Left lung (tissue), 10 donors: ENCODE results near the gene LGALS3BP. TPM values are rescaled to one million over a fixed set of nuclear protein-coding genes. Genes with fewer than 3 reads are reported as not detected.
A peak's percentile ranks its signal among the peaks of the same experiment; 100 is the strongest.

Experiments used
- ATAC-seq: fragments of 200-7000 bp; cut with Tn5 transposase; one replicate; pipeline ENCODE4 v1.9.1; 2020; ENCODE audit warnings: moderate library complexity
- DNase-seq, 4 donors: peaks; one replicate each; pipeline ENCODE4 v3.0.0-alpha.2; 2013 to 2020
- H3K27ac ChIP-seq, 2 donors: fragments of 200-600 bp; sonication (generic) in 1 of 2; one replicate each; pipeline versions ENCODE4 v1.5.0 to v1.8.0; 2020 to 2021
- H3K27me3 ChIP-seq, 2 donors: fragments of 200-600 bp; sonication (generic) in 1 of 2; one replicate each; pipeline versions ENCODE4 v1.5.0 to v1.8.0; 2020 to 2021
- H3K36me3 ChIP-seq, 2 donors: fragments of 200-600 bp; sonication (generic) in 1 of 2; one replicate each; pipeline versions ENCODE4 v1.5.0 to v1.8.0; 2020 to 2021
- H3K4me1 ChIP-seq, 2 donors: fragments of 200-600 bp; one replicate each; pipeline ENCODE4 v1.8.0; 2021
- H3K4me3 ChIP-seq, 2 donors: fragments of 200-600 bp; sonication (generic) in 1 of 2; one replicate each; pipeline versions ENCODE4 v1.5.0 to v1.8.0; 2020 to 2021; ENCODE audit warnings: mild to moderate bottlenecking in 1 of 2
- H3K9me3 ChIP-seq, 2 donors: fragments of 200-600 bp; sonication (generic) in 1 of 2; one replicate each; pipeline versions ENCODE4 v1.5.0 to v1.8.0; 2020 to 2021
- CTCF ChIP-seq, 2 donors: fragments of 200-600 bp; sonication (generic) in 1 of 2; IDR thresholded peaks; one replicate each; pipeline versions ENCODE4 v1.5.0 to v1.8.0; 2021; ENCODE audit warnings: antibody characterized with exemption in 2 of 2
- intact Hi-C, 2 donors: fragments of 100-400 bp; cut with DNase I; formaldehyde crosslinking; loops; one replicate each; pipeline versions ENCODE4 v1.11.2 to v1.14.2; 2022
- polyA plus RNA-seq, 6 donors: library from polyadenylated mRNA; unstranded; fragments of 120-200 nt; gene quantifications; one replicate each; pipeline ENCODE4 v1.2.1, GENCODE V29; 2013; ENCODE audit not compliant: insufficient read length in 6 of 6
- total RNA-seq, 2 donors: library from RNA; stranded (reverse); fragmentation: NEBNext Ultra II Directional; extraction: Animal tissue kit (Norgen Biotek cat#: 25700); gene quantifications; one replicate each; pipeline ENCODE4 v1.2.1, GENCODE V29; 2021
- donor health status: DM: no; HTN: yes; CAD: no.
- donor health status: DM: no; HTN: no; CAD: no.

Gene LGALS3BP
- total and polyA plus RNA-seq, 8 donors: 155 to 688 (median 183) TPM

DNA sequence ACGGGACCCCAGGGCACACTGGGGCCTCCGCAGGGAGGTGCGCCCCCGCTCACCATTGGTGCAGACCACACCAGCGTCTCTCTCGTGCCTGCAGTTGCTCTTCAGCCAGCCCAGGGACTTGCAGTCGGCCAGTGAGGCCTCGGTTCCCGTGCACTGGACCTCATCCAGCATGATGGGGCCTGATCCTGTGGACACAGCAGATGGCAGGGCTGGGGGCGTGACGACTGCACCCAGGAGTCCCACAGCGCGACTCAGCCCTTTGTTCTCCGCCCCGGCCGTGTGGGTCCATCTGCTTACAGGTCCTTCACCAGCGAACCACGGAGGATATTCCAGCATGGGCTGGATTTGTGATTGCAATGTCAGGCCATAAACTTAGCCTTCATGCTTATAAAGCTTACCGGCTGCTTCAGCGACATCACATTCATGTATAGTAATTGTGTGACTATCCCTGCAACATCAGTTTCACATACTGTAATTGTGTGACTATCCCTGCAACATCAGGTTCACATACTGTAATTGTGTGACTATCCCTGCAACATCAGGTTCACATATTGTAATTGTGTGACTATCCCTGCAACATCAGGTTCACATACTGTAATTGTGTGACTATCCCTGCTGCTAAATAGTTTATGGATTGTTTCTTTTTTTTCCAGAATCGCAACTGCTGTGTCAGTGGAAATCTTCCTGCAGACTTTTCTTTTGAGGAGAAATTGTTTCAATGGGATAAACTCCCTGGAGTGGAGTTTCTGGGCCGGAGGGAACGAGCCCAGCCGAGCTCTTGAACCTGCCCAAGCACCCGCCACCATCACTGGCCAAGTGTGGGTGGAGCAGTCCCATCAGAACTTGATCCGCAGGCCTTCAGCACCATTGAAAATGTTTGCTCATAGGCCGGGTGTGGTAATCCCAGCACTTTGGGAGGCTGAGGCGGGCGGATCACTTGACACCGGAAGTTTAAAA, 4.8 kb downstream of the LGALS3BP start:
- intact Hi-C loops: loop anchor here in 1 of 2 donors (5.0 kb wide), 1 partner anchor 108 kb away; no protein-coding TSS in a partner anchor
- ATAC-seq: peak; percentile 70
- Histone ChIP-seq H3K27me3 (no peaks in the 10 kb centered on the region), H3K9me3 (no peaks in the 10 kb centered on the region), H3K4me1 (peaks cover 17 to 49% of the 10 kb centered on the region in 2 donors), H3K36me3 (peaks cover 0 to 20% of the 10 kb centered on the region in 2 donors), H3K27ac (peak overlapping the region; percentile 37 to 70), H3K4me3 (no peak overlapping the region)
- TF ChIP-seq CTCF (IDR thresholded peaks at IDR 0.05): no peak
- DNase-seq: peak in 2 of 4 donors; percentile 82

DNA sequence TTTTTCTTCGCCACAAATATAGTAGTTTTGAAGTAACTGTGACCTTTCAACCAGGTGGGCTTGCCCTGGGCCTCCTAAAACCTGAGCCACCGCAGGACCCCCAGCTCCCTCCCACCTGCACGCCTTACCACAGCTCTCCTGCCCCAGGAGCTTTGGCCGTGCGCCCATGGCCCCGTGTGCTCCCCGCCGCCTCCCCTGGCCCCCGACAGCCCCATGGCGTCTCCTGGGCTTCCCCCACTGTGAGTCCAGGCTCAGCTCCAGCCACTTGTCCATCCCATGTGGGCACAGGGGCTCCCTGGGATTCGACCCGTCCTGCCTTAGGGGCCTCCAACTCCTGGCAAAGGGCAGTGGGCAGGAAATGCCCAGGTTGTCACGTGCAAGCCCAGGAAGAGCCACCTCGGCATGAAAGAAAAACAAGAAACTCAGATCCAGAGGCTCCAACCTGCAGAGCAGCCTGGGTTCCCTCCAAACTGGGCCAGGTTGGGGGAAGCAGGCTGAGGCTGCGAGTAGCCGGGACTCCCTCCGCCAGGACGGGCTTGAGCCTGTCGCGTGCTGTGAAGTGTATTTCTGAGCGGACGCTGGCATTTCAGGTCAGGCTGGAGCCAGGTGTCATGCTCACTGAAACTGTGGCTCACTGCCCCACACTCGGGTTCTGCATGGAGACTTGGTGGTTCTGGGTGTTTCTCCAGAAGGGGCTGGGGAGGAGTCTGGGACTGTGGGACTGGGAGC, 5.8 kb downstream of the LGALS3BP start:
- H3K27ac ChIP-seq: no peak overlapping the region
- DNase-seq (no peak), ATAC-seq (no peak)

DNA sequence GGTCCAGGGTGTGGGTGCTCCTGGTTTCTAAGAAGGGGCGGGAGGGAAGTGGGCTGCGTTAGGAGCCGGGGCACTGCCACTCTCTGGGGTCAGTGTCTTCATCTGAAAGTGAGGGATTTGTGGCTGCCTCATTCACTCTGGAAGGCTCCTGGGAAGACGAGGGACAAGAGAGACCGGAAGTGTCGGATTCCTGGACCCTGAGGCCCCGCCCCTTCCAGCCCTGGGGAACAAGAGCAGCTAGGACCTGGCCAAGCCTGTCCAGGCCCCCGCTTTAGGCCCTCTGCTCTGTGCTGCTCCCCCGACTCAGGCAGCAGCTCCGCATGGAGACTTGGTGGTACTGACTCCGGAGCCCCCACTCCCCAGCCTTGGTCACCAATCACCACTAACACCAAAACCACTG, 6.5 kb downstream of the LGALS3BP start:
- intact Hi-C loops: loop anchor here in 1 of 2 donors (5.0 kb wide), 1 partner anchor 106 kb away; no protein-coding TSS in a partner anchor
- Histone ChIP-seq H3K36me3 (peaks cover 0 to 36% of the 10 kb centered on the region in 2 donors), H3K4me1 (peaks cover 6 to 42% of the 10 kb centered on the region in 2 donors), H3K27ac (no peak overlapping the region), H3K27me3 (no peaks in the 10 kb centered on the region), H3K4me3 (no peak overlapping the region), H3K9me3 (no peaks in the 10 kb centered on the region)
- ATAC-seq (no peak), DNase-seq (no peak)
- TF ChIP-seq CTCF (IDR thresholded peaks at IDR 0.05): no peak

More for the DNA sequence above, 5.8 kb downstream of the LGALS3BP start:
- no peaks in the 10 kb centered on the region for H3K27me3 ChIP-seq
- peaks cover 0 to 29% of the 10 kb centered on the region in 2 donors for H3K36me3 ChIP-seq
- peaks cover 13 to 49% of the 10 kb centered on the region in 2 donors for H3K4me1 ChIP-seq
- H3K4me3 ChIP-seq: no peak overlapping the region
- TF ChIP-seq CTCF (IDR thresholded peaks at IDR 0.05): no peak
- H3K9me3 ChIP-seq: no peaks in the 10 kb centered on the region
- intact Hi-C loops: loop anchor here in 1 of 2 donors (5.0 kb wide), 1 partner anchor 107 kb away; no protein-coding TSS in a partner anchor

DNA sequence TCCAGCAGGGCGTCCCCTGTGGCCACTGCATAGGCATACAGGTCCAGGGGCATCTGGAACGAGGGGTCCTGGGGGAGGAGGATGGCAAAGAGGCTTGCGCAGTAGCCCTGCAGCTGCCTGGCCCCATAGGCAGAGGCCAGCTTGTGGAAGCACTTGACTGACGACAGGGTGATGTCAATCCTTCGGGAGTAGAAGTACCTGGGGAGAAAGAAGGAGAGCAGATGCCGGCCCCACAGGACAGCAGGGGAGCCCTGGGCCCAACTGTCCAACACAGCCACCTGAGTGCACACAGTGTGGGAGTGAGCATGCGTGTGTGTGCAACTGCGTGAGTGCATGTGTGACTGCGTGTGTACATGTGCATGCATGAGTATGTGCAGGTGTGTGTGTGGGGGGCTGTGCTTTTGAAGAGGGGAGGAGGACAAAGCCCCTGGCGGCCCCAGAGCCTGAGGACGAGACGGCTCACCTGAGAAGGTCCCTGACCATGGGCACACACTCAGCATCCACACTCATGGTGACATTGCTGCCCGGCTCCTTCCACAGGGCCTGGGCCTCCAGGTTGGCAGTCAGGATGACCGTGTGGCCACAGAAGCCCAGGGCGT, 7.1 kb downstream of the LGALS3BP start:
- ATAC-seq: no peak
- Histone ChIP-seq H3K36me3 (peaks cover 0 to 42% of the 10 kb centered on the region in 2 donors), H3K9me3 (no peaks in the 10 kb centered on the region), H3K27ac (no peak overlapping the region), H3K4me3 (no peak overlapping the region), H3K4me1 (peaks cover 4 to 36% of the 10 kb centered on the region in 2 donors), H3K27me3 (no peaks in the 10 kb centered on the region)
- DNase-seq: no peak
- TF ChIP-seq CTCF (IDR thresholded peaks at IDR 0.05): no peak
- intact Hi-C loops: loop anchor here in 1 of 2 donors (5.0 kb wide), 1 partner anchor 105 kb away; no protein-coding TSS in a partner anchor
